Suppressor macrophage (primary cell): Measurements from ENCODE around the gene PRADC1.
A peak's percentile ranks its signal among the peaks of the same experiment; 100 is the strongest.
"Not testable (repeated sequence)": the region's sequence is repeated elsewhere in the genome, so short reads cannot be mapped to it uniquely, and the experiment has no call there.

Experiments used
- DNase-seq, 4 experiments: peaks; one replicate each; pipeline ENCODE4 v3.0.0-alpha.2; 2020 to 2022

PRADC1 gene

GRCh38 chr2:73202156-73203054 is 30.6 kb downstream of the PRADC1 start, which contains the start of gene NOTO:
Gene NOTO (plus strand): TSS chr2:73202574. CDS start chr2:73202667, 93 bp downstream.
- DNase-seq = peak in 1 of 4 experiments; percentile 17

GRCh38 chr2:73200281-73200680 is 32.8 kb downstream of the PRADC1 start:
- DNase-seq = not testable (repeated sequence)

GRCh38 chr2:73197579-73197978 is 35.5 kb downstream of the PRADC1 start:
- DNase-seq = no peak

- DNase-seq = peak in 1 of 4 experiments; percentile 18
Measured at GRCh38 chr2:73187549-73187948, 45.5 kb downstream of the PRADC1 start.

- DNase-seq = no peak
Measured at GRCh38 chr2:73185965-73186364, 47.1 kb downstream of the PRADC1 start.
